Aorta (tissue), 5 donors: ENCODE data around the gene DOHH. TPM values are rescaled to one million over a fixed set of nuclear protein-coding genes. Genes with fewer than 3 reads are reported as not detected.

Source experiments
- ATAC-seq: fragments of 200-7000 bp; cut with Tn5 transposase; one replicate; pipeline ENCODE4 v1.9.1; 2022; ENCODE audit warnings: moderate library complexity; ENCODE audit not compliant: low FRiP score
- DNase-seq, 2 donors: peaks; one replicate each; pipeline ENCODE4 v3.0.0-alpha.2; 2020
- H3K27ac ChIP-seq, 2 donors: one replicate each; pipeline ENCODE4 v1.5.1; 2013; ENCODE audit warnings: low read length in 2 of 2, mild to moderate bottlenecking in 2 of 2, moderate library complexity in 2 of 2, control low read depth in 1 of 2, inconsistent platforms in 1 of 2, low read depth in 1 of 2
- H3K27me3 ChIP-seq, 2 donors: one replicate each; pipeline ENCODE4 v1.6.1; 2013; ENCODE audit warnings: control low read depth in 1 of 2, low read length in 1 of 2, mild to moderate bottlenecking in 1 of 2, moderate library complexity in 1 of 2; ENCODE audit not compliant: insufficient read depth in 2 of 2, control insufficient read depth in 1 of 2
- H3K36me3 ChIP-seq, 2 donors: one replicate each; pipeline ENCODE4 v1.6.1; 2013; ENCODE audit warnings: control low read depth in 1 of 2, low read length in 1 of 2, mild to moderate bottlenecking in 1 of 2; ENCODE audit not compliant: insufficient read depth in 2 of 2, control insufficient read depth in 1 of 2
- H3K4me1 ChIP-seq, 2 donors: one replicate each; pipeline ENCODE4 v1.6.1; 2013; ENCODE audit warnings: low read length in 2 of 2, control low read depth in 1 of 2, mild to moderate bottlenecking in 1 of 2, moderate library complexity in 1 of 2; ENCODE audit not compliant: insufficient read depth in 2 of 2, control insufficient read depth in 1 of 2
- H3K4me3 ChIP-seq, 2 donors: one replicate each; pipeline ENCODE4 v1.5.1; 2013; ENCODE audit warnings: low read length in 2 of 2, control low read depth in 1 of 2, mild to moderate bottlenecking in 1 of 2
- H3K9me3 ChIP-seq: one replicate; pipeline ENCODE4 v1.6.1; 2013; ENCODE audit warnings: mild to moderate bottlenecking, low read length; ENCODE audit not compliant: control insufficient read depth
- whole genome bisulfite sequencing, 2 donors: extraction: QIAGEN DNeasy Blood & Tissue Kit; methylation state at CpG; one replicate each; pipeline ENCODE4 v1.1.7; 2013; 5-methylcytosine and 5-hydroxymethylcytosine counted together
- intact Hi-C, 2 donors: fragments of 100-400 bp; cut with DNase I; formaldehyde crosslinking; loops; one replicate each; pipeline versions ENCODE4 v1.14.2 to v1.15.0; 2022
- polyA plus RNA-seq, 2 donors: library from polyadenylated mRNA; stranded (reverse); fragments of 200-250 nt; gene quantifications; one replicate each; pipeline ENCODE4 v1.2.3, GENCODE V29; 2013
- total RNA-seq, 2 donors: library from RNA; stranded (reverse); fragmentation: NEBNext Ultra II Directional; extraction: Animal tissue kit (Norgen Biotek cat#: 25700); gene quantifications; one replicate each; pipeline ENCODE4 v1.2.1, GENCODE V29; 2021
- donor health status: healthy with polysubstance abuse.
- donor health status: Bipolar disorder and iron deficiency.
- donor health status: DM: no; HTN: no; CAD: no.
- donor health status: DM: no; HTN: no; CAD: no.
- donor health status: DM: yes; HTN: yes; CAD: no.

DOHH gene
- total and polyA plus RNA-seq, 4 donors = 6.1 to 11.5 (median 7.4) TPM

DNA sequence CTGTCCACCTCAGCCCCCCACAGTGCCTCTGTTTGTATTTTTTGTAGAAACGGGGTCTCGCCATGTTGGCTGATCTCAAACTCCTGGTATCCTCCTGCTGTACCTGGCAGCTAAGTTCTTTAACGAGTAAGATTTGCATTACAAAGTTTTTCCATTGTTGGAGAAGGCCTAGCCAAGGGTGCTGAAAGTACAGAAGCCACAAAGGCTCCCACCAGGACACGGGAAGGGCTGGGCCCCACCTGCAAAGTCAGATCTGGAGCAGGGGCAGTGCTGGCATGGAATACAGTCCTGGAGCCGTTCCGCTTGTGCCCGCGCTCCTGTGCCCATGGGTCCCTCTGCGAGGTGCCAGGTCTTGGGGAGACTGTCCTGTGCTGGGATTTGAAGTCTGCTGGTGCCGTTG, 17.8 kb upstream of the DOHH start:
- Histone ChIP-seq H3K27ac (no peak overlapping the region), H3K9me3 (no peaks in the 10 kb centered on the region), H3K4me3 (no peak overlapping the region), H3K36me3 (no peaks in the 10 kb centered on the region), H3K4me1 (no peaks in the 10 kb centered on the region), H3K27me3 (no peaks in the 10 kb centered on the region)
- 67 to 75% methylated on average over 10 of the region's 10 CpGs for WGBS, 2 donors
- DNase-seq (no peak), ATAC-seq (no peak)
- intact Hi-C loops = no loop called here

DNA sequence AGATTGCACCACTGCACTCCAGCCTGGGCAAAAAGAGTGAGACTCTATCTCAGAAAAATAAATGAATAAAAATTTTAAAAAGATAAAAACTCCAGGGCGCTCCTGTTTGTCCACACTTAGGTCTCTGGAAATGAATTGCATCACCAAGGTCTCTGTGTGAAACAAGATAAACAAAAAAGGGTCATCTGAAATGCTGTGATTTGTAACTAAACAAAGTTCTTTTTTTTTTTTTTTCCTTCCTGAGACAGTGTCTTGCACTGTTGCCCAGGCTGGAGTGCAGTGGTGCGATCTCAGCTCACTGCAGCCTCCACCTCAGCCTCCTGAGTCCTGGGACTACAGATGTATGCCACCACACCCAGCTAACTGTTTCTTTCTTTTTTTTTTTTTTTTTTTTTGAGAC, 17.2 kb upstream of the DOHH start:
- WGBS, 2 donors = 91 to 99% methylated on average over 2 of the region's 2 CpGs
- intact Hi-C loops = no loop called here
- no peaks in the 10 kb centered on the region for H3K4me1 ChIP-seq

GRCh38 chr19:3516675-3517207, 16.3 kb upstream of the DOHH start:
- no peak for DNase-seq
- intact Hi-C loops = no loop called here
- WGBS, 2 donors = 19 to 33% methylated on average over 15 of the region's 15 CpGs
- no peak overlapping the region for H3K27ac ChIP-seq
- H3K36me3 ChIP-seq = no peaks in the 10 kb centered on the region
- H3K9me3 ChIP-seq = no peaks in the 10 kb centered on the region
- ATAC-seq = no peak
- H3K4me3 ChIP-seq = no peak overlapping the region
- no peaks in the 10 kb centered on the region for H3K4me1 ChIP-seq
- no peaks in the 10 kb centered on the region for H3K27me3 ChIP-seq

More for the DNA sequence above, 17.2 kb upstream of the DOHH start:
- Histone ChIP-seq H3K27ac (no peak overlapping the region), H3K27me3 (no peaks in the 10 kb centered on the region), H3K4me3 (no peak overlapping the region), H3K36me3 (no peaks in the 10 kb centered on the region), H3K9me3 (no peaks in the 10 kb centered on the region)
- no peak for ATAC-seq
- no peak for DNase-seq

DNA sequence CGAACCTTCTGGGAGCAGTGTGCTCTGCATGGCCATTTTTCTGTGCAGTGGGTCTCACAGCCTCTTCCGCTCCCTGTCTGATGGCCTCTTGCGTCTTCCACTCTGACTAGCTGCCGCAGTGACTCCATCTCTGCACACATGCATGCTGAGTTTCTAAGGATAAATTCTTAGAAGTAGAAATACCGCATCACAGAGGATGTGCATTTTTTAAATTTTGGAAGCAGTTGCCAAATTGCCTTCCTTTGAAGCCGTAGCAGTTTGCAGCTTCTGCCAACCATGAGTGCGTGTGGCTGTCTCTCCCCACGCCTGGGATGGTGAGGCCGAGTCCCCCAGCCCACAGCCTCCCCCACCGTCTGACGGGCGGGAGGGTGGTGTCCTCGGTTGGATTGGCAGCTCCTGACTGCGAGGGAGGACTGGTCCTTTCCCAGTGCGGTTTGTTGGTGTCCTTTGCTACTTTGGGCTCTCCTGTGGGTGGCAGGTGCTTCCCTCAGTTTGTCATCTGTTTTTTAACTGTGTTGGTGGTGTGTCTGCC, 15.5 kb upstream of the DOHH start:
- 72 to 79% methylated on average over 15 of the region's 15 CpGs for WGBS, 2 donors
- Histone ChIP-seq H3K27ac (no peak overlapping the region), H3K4me3 (no peak overlapping the region), H3K9me3 (no peaks in the 10 kb centered on the region), H3K4me1 (no peaks in the 10 kb centered on the region), H3K36me3 (no peaks in the 10 kb centered on the region), H3K27me3 (no peaks in the 10 kb centered on the region)
- intact Hi-C loops = no loop called here
- ATAC-seq (no peak), DNase-seq (no peak)

GRCh38 chr19:3514930-3515329, 14.5 kb upstream of the DOHH start:
- no peaks in the 10 kb centered on the region for H3K27me3 ChIP-seq
- H3K4me1 ChIP-seq = no peaks in the 10 kb centered on the region
- intact Hi-C loops = no loop called here
- ATAC-seq = no peak
- H3K4me3 ChIP-seq = no peak overlapping the region
- no peaks in the 10 kb centered on the region for H3K9me3 ChIP-seq
- no peak for DNase-seq
- no peaks in the 10 kb centered on the region for H3K36me3 ChIP-seq
- 90 to 91% methylated on average over 12 of the region's 12 CpGs for WGBS, 2 donors
- H3K27ac ChIP-seq = no peak overlapping the region

- intact Hi-C loops = no loop called here
- no peaks in the 10 kb centered on the region for H3K27me3 ChIP-seq
- no peak overlapping the region for H3K4me3 ChIP-seq
- no peak overlapping the region for H3K27ac ChIP-seq
- H3K9me3 ChIP-seq = no peaks in the 10 kb centered on the region
- 68 to 72% methylated on average over 23 of the region's 23 CpGs for WGBS, 2 donors
- H3K36me3 ChIP-seq = peaks cover 0 to 2% of the 10 kb centered on the region in 2 donors
- no peaks in the 10 kb centered on the region for H3K4me1 ChIP-seq
- DNase-seq (no peak), ATAC-seq (no peak)
These were observed 13.0 kb upstream of the DOHH start for GRCh38 chr19:3513229-3514140.

- Histone ChIP-seq H3K4me3 (no peak overlapping the region), H3K4me1 (no peaks in the 10 kb centered on the region), H3K27me3 (no peaks in the 10 kb centered on the region), H3K27ac (no peak overlapping the region), H3K9me3 (no peaks in the 10 kb centered on the region), H3K36me3 (peaks cover 0 to 2% of the 10 kb centered on the region in 2 donors)
- ATAC-seq = no peak
- no peak for DNase-seq
- WGBS, 2 donors = 73 to 83% methylated on average over 17 of the region's 17 CpGs
- intact Hi-C loops = no loop called here
These were observed 12.2 kb upstream of the DOHH start for GRCh38 chr19:3512562-3513228.

DNA sequence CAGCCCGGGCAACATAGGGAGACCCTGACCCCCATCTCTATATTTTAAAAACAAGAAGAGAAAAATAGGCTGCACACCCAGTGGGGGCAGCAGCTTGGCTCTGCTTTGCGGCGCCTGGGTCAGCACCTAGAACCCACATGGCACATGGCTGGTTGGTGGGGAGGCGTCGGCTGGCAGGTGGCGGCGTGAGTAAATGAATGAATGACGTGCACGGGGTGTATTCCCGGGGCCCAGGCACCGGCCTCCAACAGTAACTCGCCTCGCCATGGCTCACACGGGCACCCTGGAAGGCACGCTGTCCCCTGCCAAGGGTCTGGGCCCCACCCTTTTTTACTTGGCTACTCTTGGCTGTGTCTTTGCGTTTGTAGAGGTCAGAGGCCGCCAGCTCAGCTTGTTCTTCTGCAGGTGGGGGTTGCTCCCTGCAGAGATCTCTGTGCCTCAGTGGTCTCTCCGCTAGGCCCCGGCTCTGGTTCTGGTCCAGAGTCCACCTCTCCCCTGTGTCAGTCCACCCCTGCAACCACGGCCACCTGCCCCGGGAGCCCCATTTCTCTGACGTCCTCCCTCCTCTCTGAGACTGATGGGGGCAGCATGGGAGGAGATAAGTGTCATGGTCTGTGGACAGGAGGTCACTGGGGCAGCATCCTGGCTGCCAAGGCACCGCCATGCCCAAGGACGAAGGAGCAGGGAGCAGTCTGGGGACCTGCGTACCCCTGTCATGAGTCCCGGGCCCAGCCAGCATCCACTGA, 11.2 kb upstream of the DOHH start:
- no peak for ATAC-seq
- Histone ChIP-seq H3K4me1 (no peaks in the 10 kb centered on the region), H3K4me3 (no peak overlapping the region), H3K27me3 (no peaks in the 10 kb centered on the region), H3K27ac (no peak overlapping the region), H3K36me3 (peaks cover 0 to 2% of the 10 kb centered on the region in 2 donors), H3K9me3 (no peaks in the 10 kb centered on the region)
- DNase-seq = no peak
- intact Hi-C loops = no loop called here
- WGBS, 2 donors = 76% methylated on average over 26 of the region's 26 CpGs
